Measurements from ENCODE around the gene GPNMB.
A peak's percentile ranks its signal among the peaks of the same experiment; 100 is the strongest.

- TF ChIP-seq ZBTB49 (CRISPR knock-in tag; IDR thresholded peaks at IDR 0.05; ENCODE audit: borderline replicate concordance) (no peak), CTCF (CRISPR knock-in tag; IDR thresholded peaks at IDR 0.05) (peak; percentile 11; the same call in 1 of the 2 replicates), NFIB (CRISPR knock-in tag; IDR thresholded peaks at IDR 0.05; ENCODE audit: borderline replicate concordance) (no peak), GABPB1 (CRISPR knock-in tag; IDR thresholded peaks at IDR 0.05) (0 out of 2 replicates have a peak, but pooled peaks have one; percentile 39), ELF4 (CRISPR knock-in tag; IDR thresholded peaks at IDR 0.05; ENCODE audit: borderline replicate concordance) (0 out of 2 replicates have a peak, but pooled peaks have one; percentile 20), NCOR1 (IDR thresholded peaks at IDR 0.05; ENCODE audit: borderline replicate concordance, low read length) (peak; percentile 78), NR3C1 (CRISPR knock-in tag; IDR thresholded peaks at IDR 0.05) (no peak)
- TF ChIP-seq, protein P1, sequence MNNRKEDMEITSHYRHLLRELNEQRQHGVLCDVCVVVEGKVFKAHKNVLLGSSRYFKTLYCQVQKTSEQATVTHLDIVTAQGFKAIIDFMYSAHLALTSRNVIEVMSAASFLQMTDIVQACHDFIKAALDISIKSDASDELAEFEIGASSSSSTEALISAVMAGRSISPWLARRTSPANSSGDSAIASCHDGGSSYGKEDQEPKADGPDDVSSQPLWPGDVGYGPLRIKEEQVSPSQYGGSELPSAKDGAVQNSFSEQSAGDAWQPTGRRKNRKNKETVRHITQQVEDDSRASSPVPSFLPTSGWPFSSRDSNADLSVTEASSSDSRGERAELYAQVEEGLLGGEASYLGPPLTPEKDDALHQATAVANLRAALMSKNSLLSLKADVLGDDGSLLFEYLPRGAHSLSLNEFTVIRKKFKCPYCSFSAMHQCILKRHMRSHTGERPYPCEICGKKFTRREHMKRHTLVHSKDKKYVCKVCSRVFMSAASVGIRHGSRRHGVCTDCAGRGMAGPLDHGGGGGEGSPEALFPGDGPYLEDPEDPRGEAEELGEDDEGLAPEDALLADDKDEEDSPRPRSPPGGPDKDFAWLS (CRISPR knock-in tag; IDR thresholded peaks at IDR 0.05; ENCODE audit: borderline replicate concordance) = no peak
These were observed 47.0 kb downstream of the GPNMB start for GRCh38 chr7:23293500-23294073.

Measured in HepG2 (cell line).